HUES48 (cell line): ENCODE data around the gene ARGLU1.

ENCODE experiments used
- H3K27ac ChIP-seq: one replicate; pipeline ENCODE4 v1.7.0; 2013; ENCODE audit warnings: low read depth, low read length, inconsistent platforms
- H3K27me3 ChIP-seq: 2 replicates; pipeline ENCODE4 v1.6.1; 2013; ENCODE audit warnings: mild to moderate bottlenecking, low read length; ENCODE audit not compliant: control insufficient read depth, insufficient read depth
- H3K36me3 ChIP-seq: 2 replicates; pipeline ENCODE4 v1.6.1; 2013; ENCODE audit warnings: low read length; ENCODE audit not compliant: control insufficient read depth, insufficient read depth
- H3K4me1 ChIP-seq: 2 replicates; pipeline ENCODE4 v1.6.1; 2013; ENCODE audit warnings: mild to moderate bottlenecking, low read length; ENCODE audit not compliant: control insufficient read depth, insufficient read depth
- H3K4me3 ChIP-seq: 2 replicates; pipeline ENCODE4 v1.5.1; 2013; ENCODE audit warnings: mild to moderate bottlenecking, low read depth, low read length
- H3K9ac ChIP-seq: 2 replicates; pipeline ENCODE4 v1.6.1; 2013; ENCODE audit warnings: mild to moderate bottlenecking, low read depth, low read length, moderate library complexity
- H3K9me3 ChIP-seq: 2 replicates; pipeline ENCODE4 v1.6.1; 2013; ENCODE audit warnings: low read length; ENCODE audit not compliant: control insufficient read depth, insufficient read depth

Gene ARGLU1

DNA sequence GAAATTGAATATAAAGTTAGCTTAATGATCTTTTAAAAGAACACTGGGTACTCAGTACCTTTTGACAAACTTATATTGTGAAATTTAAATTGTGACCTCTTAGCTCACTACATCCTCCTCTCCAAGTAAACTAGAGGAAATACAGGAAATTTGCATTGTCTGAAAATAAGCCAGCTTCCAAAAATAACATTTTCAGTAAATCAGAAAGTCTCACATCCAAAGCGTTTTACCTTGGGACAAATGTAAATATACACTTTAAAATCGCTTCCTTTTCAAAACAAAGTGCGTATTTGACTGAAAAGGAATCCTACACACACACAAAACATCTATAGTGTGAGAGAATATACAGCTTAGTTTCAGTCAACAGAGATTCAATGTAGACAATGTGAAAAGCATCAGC, 30.4 kb downstream of the ARGLU1 start:
- peaks cover 19% of the 10 kb centered on the region for H3K36me3 ChIP-seq
- no peak overlapping the region for H3K9ac ChIP-seq
- peaks cover 17% of the 10 kb centered on the region for H3K27me3 ChIP-seq
- H3K4me3 ChIP-seq = no peak overlapping the region
- H3K27ac ChIP-seq = peak overlapping the region; percentile 9
- peaks cover 15% of the 10 kb centered on the region for H3K4me1 ChIP-seq
- no peaks in the 10 kb centered on the region for H3K9me3 ChIP-seq

DNA sequence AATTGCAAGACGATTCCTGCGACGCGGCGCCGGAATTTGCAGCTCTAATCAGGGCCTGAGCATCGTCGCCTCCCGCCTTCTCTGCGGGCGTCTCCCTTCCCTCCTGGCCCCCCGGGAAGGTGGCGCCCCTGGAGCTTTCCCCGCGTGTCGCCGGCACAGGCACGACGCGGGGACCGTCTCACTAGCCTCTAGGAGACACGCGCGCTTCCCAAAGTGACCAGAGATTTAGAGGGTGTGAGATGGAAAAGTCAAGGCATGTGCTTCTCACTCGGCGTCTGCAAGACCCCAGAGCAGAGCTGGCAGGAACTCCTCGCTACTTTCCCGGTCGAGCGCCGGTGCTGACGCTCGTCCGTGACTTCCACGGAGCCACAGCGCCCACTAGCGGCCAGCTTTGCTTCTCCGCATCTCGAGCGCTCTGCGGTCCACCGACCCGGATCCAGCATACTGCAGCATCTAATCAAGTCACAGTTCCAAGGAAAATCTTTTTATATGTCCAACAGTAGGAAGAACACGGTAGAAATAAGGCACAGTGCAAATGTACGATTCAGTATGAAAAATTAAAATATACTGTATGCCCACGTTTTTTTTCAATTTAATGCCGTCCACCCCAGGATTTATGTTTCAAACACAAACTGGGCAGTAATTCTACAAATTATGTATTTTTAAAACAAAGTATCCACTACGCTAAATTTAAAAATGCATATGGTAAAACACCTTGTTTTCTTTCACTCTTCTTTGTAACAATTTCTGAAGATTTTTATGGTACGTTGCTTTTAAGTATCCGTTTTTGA, 31.5 kb downstream of the ARGLU1 start:
- H3K27ac ChIP-seq = peak overlapping the region; percentile 11
- peaks cover 28% of the 10 kb centered on the region for H3K27me3 ChIP-seq
- peaks cover 26% of the 10 kb centered on the region for H3K4me1 ChIP-seq
- H3K9ac ChIP-seq = 0 out of 2 replicates have a peak overlapping the region, but pooled peaks have one; percentile 28
- H3K9me3 ChIP-seq = no peaks in the 10 kb centered on the region
- H3K4me3 ChIP-seq = peak overlapping the region; percentile 72
- H3K36me3 ChIP-seq = peaks cover 8% of the 10 kb centered on the region

DNA sequence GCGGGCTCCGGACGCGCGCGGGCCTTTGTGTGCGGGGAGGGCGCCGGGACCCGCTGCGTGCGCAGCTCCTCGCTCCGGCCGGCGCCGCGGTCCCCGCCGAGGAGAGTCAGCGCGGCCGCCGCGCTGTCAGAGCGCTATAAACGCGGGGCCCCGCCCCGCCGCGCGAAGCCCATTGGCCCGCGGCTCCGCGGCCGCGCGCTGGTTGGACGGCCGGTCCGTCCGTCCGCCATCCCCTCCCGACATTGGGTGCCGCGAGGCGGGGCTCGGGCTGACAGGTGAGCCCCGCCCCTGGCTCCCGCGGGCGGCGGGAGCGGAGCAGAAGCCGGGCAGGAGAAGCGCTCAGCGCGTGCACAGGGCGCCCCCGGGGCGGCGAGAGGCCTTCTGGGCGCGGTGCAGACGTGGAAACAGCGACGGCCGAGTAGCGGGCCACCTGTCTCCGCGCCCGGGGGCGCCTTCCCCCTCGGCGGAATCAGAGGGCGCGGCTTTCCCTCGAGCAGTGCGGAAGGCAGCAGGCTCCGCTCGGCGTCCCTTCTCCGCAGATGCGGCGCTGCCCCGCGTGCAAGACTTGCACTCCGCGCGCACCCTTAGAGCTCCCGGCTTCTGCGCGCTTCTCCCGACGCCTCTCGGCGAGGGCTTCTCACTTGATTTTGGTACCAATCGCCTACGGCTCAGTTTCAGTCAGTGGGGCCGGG, 32.2 kb downstream of the ARGLU1 start, which contains the start of gene EFNB2:
TSS of gene EFNB2 (minus strand) at position 111 of the 692 bp plus-strand sequence. CDS start 698 bp downstream, outside the sequence.
- H3K4me3 ChIP-seq = peak within 1 kb of the TSS; percentile 72
- peaks cover 34% of the 10 kb centered on the region for H3K4me1 ChIP-seq
- H3K27ac ChIP-seq = peak within 1 kb of the TSS; percentile 11
- H3K27me3 ChIP-seq = peaks cover 36% of the 10 kb centered on the region
- H3K36me3 ChIP-seq = peaks cover 2% of the 10 kb centered on the region
- H3K9me3 ChIP-seq = no peaks in the 10 kb centered on the region
- H3K9ac ChIP-seq = 0 out of 2 replicates have a peak within 1 kb of the TSS, but pooled peaks have one; percentile 28

DNA sequence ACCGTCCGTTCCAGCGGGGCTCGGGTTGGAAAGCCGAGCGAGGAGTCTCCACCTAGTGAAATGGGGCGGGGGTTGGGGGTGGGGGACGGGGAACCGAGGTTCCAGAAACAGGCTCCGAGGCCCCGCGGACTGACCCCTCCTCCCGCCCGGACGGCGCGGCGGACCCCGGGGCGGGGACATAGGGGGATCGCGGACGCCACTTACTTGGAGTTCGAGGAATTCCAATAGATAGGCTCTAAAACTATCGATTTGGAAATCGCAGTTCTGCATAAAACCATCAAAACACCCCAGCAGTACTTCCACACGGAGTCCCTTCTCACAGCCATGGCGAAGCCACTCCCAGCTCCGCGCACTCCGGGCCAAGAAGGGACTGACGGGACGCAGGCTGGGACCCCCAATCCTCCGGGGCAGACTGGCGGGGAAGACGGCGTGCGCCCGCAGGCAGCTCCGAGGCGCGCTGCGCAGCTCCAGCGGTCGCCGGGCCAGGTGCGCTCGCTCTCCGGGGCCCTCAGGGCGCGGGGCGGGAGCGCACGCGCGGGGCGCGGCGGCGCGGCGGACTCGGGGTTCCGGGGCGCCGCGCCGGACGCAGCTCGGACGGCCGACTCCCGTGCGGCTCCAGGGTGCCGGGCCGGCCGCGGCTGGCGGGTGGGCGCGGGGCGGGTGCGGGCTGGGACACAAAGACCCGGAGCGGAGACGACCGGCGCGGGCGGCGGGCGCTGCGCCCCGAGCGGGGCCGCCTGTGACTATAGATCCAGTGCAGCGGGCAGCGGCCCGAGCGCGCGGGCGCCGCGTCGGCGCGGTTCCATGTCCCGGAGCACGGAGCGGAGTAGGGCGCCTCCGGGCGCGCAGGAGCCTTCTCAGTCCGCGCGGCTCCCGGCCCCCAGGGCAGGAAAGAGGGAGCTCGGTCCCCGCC, 33.0 kb downstream of the ARGLU1 start:
- Histone ChIP-seq H3K4me3 (peak overlapping the region; percentile 72), H3K27me3 (peaks cover 39% of the 10 kb centered on the region), H3K27ac (no peak overlapping the region), H3K36me3 (no peaks in the 10 kb centered on the region), H3K9me3 (no peaks in the 10 kb centered on the region), H3K4me1 (peaks cover 42% of the 10 kb centered on the region), H3K9ac (no peak overlapping the region)

DNA sequence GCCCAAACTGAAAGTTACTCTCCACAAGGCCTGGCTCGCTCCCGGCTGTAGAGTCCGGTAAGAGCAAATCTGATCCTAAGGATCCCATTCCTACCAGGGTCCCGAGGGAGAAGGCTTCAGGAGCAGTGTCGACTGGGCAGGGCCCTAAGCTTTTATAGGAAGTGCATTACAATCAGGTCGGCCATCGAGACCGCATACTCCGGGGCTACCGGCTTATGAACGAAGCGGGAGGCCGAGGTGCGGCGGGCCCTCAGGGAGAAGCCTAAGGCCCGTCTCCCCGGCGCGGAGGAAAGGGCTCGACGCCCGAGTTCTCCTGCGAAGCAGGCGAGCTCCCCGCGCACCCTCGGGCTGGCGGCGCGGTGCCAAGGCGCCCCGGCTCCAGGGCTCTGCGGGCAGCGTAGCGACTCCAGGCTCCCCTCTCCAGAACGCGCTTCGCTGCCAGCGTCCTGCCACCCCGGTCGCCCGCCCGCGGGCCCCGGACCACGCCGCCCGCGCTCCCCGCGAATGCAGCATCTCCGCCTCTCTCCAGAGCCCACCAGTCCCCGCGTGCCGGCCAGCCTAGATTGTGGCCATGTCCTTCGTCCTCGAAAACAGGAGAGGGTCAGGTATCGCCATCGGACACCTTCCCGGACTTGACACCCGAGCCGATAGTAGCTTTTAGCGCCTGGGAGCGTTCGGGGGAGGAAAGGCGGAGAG, 33.8 kb downstream of the ARGLU1 start:
- H3K4me3 ChIP-seq = peak overlapping the region; percentile 72
- peak overlapping the region; percentile 21 for H3K27ac ChIP-seq
- H3K4me1 ChIP-seq = peaks cover 50% of the 10 kb centered on the region
- H3K36me3 ChIP-seq = no peaks in the 10 kb centered on the region
- peaks cover 39% of the 10 kb centered on the region for H3K27me3 ChIP-seq
- H3K9me3 ChIP-seq = no peaks in the 10 kb centered on the region
- no peak overlapping the region; the same call in 1 of the 2 replicates for H3K9ac ChIP-seq

DNA sequence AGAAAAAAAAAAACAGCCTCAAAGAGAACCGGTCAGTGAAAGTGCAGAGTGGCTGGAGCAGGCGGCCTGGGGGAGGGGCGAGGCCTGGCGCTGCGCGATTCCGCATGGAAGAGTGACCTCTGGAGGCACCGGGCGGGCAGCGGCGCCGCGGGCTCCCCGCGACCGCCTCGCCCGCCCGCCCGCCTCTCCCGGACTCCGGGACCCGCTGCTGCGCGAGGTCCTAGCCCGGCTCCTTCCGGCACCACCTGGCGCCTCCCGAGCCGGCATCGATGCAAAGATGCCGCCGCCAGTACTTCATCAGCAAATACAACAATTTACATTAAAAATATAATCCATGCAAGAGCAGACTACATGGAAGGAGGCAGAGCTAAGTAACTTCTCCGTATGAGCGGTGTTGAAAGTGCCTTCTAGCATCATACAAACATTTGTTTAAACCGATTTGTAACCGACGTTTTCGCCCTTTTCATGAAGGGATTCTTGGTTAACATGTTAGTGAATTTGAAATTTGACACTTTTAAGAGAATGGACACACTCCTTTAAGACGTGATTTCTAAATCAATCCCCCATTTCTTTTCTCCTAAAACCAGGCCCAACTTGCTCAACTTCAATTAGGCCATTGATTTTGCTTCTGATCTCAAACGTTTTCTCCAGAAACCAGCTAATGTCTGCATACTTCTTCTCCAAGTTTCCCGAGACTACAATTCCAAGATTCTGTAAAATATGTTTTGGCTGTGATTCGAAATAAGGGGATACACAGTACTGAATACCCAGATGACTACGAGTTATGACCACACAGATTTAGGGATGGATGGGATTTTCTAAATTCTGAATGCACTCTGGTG, 34.6 kb downstream of the ARGLU1 start:
- no peaks in the 10 kb centered on the region for H3K9me3 ChIP-seq
- H3K27me3 ChIP-seq = peaks cover 39% of the 10 kb centered on the region
- H3K27ac ChIP-seq = peak overlapping the region; percentile 21
- peaks cover 57% of the 10 kb centered on the region for H3K4me1 ChIP-seq
- H3K4me3 ChIP-seq = peak overlapping the region; percentile 72
- H3K36me3 ChIP-seq = no peaks in the 10 kb centered on the region
- H3K9ac ChIP-seq = no peak overlapping the region; the same call in 1 of the 2 replicates

DNA sequence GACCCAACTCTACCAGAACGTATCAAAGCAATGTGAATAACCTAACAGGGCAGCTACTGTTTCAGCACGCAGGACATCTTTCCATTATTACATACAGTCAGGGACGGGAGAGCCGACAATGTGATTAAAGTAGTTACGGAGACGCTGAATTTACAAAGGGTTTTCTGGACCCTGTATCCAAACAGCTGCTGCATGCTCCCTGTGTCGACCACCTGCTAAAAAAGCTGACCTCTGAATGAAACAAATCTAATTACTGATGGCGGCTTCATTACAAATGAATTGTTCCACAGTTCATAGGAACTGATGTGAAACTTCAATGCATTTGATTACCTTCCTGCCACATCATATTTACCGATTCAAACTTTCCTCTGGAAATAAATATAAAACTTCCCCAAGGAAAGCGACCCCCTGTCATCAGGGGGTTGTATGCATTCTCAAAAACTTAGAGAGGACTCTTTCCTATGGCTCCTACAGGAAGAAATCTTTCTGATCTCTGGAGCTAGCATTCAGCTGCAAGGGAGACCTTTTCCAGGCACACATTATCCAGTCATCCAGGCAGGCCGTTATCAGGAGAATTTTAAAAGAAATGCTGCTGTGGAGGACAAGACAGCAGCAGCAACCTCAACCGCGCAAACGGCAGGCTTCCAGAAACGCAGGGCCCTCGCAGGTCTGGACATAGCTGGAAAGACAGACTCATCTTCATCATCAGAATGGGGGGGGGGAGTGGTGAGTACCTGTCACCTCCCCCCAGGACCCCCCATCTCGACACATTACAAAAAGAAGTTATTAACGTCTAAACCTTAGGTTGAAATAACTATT, 35.6 kb downstream of the ARGLU1 start:
- no peak overlapping the region for H3K9ac ChIP-seq
- H3K36me3 ChIP-seq = no peaks in the 10 kb centered on the region
- H3K4me1 ChIP-seq = peaks cover 61% of the 10 kb centered on the region
- H3K27me3 ChIP-seq = peaks cover 47% of the 10 kb centered on the region
- no peaks in the 10 kb centered on the region for H3K9me3 ChIP-seq
- peak overlapping the region; percentile 23 for H3K27ac ChIP-seq
- H3K4me3 ChIP-seq = peak overlapping the region; percentile 72

DNA sequence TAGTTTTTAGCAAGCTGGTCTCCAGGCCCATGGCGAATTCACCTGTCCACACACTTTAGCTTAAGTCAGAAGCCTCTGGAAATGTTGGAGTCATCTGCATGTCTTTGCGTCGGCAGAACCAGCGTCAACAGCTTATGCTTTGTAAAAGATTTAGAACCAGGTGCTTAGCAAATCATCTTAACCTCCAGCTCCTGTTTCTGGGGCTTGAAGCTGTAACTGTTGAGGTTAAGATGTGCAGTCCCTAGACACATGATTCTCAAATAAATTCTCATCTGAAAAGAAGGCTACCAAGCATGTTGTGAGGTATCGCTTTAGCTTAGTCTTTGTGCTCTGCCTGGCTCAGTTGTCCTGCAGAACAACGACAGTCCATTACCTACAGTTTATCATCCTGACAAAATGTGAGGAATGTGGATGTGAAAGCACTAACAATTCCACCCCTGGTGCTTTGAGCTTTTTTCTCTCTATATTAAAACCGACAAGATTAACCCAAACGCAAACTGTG, 36.9 kb downstream of the ARGLU1 start:
- peaks cover 55% of the 10 kb centered on the region for H3K27me3 ChIP-seq
- H3K9me3 ChIP-seq = no peaks in the 10 kb centered on the region
- H3K27ac ChIP-seq = peak overlapping the region; percentile 66
- no peaks in the 10 kb centered on the region for H3K36me3 ChIP-seq
- peak overlapping the region; percentile 39; the same call in 1 of the 2 replicates for H3K4me3 ChIP-seq
- H3K9ac ChIP-seq = no peak overlapping the region
- H3K4me1 ChIP-seq = peaks cover 74% of the 10 kb centered on the region
